Measurements from ENCODE around the gene OSBPL9. TPM values are rescaled to one million over a fixed set of nuclear protein-coding genes. Genes with fewer than 3 reads are reported as not detected.

Gene OSBPL9
- total and polyA plus RNA-seq, 9 of the 15 experiments (the other 6 are each of a cell fraction or from before 2014, with no cell fraction given), result 43.9 to 217 (median 170) TPM

DNA sequence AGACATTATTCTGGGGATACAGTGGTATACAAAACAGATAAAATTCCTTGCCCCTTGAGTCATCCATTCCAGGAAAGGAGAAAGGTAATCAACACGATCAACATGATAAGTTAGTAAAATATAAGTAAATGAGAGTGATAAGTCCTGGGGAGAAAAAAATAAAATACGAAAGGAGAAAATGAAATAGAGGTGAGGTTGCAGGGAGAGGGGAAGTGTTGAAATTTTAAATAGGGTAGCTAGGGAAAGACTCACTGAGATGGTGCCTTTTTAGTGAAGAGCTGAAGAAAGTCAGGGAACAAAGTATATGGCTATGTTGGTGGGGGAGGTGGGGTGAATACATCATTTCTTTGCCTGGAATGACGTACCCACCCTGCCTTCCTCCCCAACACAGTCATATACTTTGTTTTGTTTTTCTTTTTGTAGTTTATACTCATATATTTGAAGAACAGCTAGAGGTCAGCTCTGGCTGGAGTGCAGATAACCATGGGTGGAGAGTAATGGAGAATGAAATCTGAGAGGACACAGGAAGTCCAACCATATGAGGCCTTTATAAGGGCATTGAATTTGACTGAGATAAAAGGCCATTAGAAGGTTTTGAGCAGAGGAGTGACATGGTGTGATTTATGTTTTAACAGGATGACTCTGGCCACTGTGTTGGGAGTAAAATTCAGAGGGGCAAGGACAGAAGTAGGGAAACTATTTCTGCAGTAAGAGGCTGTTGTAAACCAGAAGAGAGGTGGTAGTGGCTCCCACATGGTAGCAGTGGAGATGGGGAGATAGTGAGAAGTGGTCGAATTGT lies 54.8 kb downstream of the OSBPL9 start (continued):
- TF ChIP-seq, protein P1, sequence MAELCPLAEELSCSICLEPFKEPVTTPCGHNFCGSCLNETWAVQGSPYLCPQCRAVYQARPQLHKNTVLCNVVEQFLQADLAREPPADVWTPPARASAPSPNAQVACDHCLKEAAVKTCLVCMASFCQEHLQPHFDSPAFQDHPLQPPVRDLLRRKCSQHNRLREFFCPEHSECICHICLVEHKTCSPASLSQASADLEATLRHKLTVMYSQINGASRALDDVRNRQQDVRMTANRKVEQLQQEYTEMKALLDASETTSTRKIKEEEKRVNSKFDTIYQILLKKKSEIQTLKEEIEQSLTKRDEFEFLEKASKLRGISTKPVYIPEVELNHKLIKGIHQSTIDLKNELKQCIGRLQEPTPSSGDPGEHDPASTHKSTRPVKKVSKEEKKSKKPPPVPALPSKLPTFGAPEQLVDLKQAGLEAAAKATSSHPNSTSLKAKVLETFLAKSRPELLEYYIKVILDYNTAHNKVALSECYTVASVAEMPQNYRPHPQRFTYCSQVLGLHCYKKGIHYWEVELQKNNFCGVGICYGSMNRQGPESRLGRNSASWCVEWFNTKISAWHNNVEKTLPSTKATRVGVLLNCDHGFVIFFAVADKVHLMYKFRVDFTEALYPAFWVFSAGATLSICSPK (IDR thresholded peaks at IDR 0.05; ENCODE audit: borderline replicate concordance), result no peak
- TF ChIP-seq MBD2 (IDR thresholded peaks at IDR 0.05; ENCODE audit: borderline replicate concordance, low read depth), result no peak
- TF ChIP-seq ZNF224 (CRISPR knock-in tag; IDR thresholded peaks at IDR 0.05), result no peak
- TF ChIP-seq MED1 (CRISPR knock-in tag; IDR thresholded peaks at IDR 0.05; ENCODE audit: borderline replicate concordance), result no peak
- TF ChIP-seq ATF7 (IDR thresholded peaks at IDR 0.05), result peak; percentile 75; the same call in 1 of the 2 replicates
- 0 out of 2 replicates have a peak, but pooled peaks have one; percentile 28 for TF ChIP-seq PML (IDR thresholded peaks at IDR 0.05; ENCODE audit: low read length)
- TF ChIP-seq ZKSCAN1 (IDR thresholded peaks at IDR 0.05; ENCODE audit: low read depth, low read length), result no peak
- no peak for TF ChIP-seq BMI1 (IDR thresholded peaks at IDR 0.05; ENCODE audit: low read length)
- no peak for TF ChIP-seq MAFK (IDR thresholded peaks at IDR 0.05; ENCODE audit: low read length)
- TF ChIP-seq RFX5 (IDR thresholded peaks at IDR 0.05; ENCODE audit: low read depth, low read length), result no peak
- TF ChIP-seq, protein P2, sequence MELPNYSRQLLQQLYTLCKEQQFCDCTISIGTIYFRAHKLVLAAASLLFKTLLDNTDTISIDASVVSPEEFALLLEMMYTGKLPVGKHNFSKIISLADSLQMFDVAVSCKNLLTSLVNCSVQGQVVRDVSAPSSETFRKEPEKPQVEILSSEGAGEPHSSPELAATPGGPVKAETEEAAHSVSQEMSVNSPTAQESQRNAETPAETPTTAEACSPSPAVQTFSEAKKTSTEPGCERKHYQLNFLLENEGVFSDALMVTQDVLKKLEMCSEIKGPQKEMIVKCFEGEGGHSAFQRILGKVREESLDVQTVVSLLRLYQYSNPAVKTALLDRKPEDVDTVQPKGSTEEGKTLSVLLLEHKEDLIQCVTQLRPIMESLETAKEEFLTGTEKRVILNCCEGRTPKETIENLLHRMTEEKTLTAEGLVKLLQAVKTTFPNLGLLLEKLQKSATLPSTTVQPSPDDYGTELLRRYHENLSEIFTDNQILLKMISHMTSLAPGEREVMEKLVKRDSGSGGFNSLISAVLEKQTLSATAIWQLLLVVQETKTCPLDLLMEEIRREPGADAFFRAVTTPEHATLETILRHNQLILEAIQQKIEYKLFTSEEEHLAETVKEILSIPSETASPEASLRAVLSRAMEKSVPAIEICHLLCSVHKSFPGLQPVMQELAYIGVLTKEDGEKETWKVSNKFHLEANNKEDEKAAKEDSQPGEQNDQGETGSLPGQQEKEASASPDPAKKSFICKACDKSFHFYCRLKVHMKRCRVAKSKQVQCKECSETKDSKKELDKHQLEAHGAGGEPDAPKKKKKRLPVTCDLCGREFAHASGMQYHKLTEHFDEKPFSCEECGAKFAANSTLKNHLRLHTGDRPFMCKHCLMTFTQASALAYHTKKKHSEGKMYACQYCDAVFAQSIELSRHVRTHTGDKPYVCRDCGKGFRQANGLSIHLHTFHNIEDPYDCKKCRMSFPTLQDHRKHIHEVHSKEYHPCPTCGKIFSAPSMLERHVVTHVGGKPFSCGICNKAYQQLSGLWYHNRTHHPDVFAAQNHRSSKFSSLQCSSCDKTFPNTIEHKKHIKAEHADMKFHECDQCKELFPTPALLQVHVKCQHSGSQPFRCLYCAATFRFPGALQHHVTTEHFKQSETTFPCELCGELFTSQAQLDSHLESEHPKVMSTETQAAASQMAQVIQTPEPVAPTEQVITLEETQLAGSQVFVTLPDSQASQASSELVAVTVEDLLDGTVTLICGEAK (IDR thresholded peaks at IDR 0.05), result peak; percentile 50; the same call in 1 of the 2 replicates
- TF ChIP-seq, protein P2 (CRISPR knock-in tag; IDR thresholded peaks at IDR 0.05), result no peak
- TF ChIP-seq MAFF (IDR thresholded peaks at IDR 0.05; ENCODE audit: low read length), result no peak
- no peak for TF ChIP-seq MTF1 (CRISPR knock-in tag; IDR thresholded peaks at IDR 0.05; ENCODE audit: borderline replicate concordance)
- TF ChIP-seq, protein P3, sequence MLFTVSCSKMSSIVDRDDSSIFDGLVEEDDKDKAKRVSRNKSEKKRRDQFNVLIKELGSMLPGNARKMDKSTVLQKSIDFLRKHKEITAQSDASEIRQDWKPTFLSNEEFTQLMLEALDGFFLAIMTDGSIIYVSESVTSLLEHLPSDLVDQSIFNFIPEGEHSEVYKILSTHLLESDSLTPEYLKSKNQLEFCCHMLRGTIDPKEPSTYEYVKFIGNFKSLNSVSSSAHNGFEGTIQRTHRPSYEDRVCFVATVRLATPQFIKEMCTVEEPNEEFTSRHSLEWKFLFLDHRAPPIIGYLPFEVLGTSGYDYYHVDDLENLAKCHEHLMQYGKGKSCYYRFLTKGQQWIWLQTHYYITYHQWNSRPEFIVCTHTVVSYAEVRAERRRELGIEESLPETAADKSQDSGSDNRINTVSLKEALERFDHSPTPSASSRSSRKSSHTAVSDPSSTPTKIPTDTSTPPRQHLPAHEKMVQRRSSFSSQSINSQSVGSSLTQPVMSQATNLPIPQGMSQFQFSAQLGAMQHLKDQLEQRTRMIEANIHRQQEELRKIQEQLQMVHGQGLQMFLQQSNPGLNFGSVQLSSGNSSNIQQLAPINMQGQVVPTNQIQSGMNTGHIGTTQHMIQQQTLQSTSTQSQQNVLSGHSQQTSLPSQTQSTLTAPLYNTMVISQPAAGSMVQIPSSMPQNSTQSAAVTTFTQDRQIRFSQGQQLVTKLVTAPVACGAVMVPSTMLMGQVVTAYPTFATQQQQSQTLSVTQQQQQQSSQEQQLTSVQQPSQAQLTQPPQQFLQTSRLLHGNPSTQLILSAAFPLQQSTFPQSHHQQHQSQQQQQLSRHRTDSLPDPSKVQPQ (CRISPR knock-in tag; IDR thresholded peaks at IDR 0.05; ENCODE audit: borderline replicate concordance), result no peak
